K562 (cell line): ENCODE measurements around the gene SPI1. TPM values are rescaled to one million over a fixed set of nuclear protein-coding genes. Genes with fewer than 3 reads are reported as not detected.

ENCODE experiments used
- CBX3 ChIP-seq, 2 experiments: IDR thresholded peaks; 1 replicate in 1 of 2; 2 replicates in 1 of 2; pipeline ENCODE4 v1.6.1; 2012; ENCODE audit warnings: inconsistent platforms in 2 of 2, low read length in 2 of 2, borderline replicate concordance in 1 of 2, control low read depth in 1 of 2
- CUX1 ChIP-seq: fragments of 200-800 bp; sonication (Bioruptor generic); IDR thresholded peaks from 2 replicates; pipeline ENCODE4 v1.6.1; 2016; ENCODE audit warnings: missing genetic modification characterization, missing compliant biosample characterization
- FOXM1 ChIP-seq, 2 experiments: fragments of 450-650 bp in 1 of 2; sonication (generic) in 1 of 2; formaldehyde crosslinking in 1 of 2; IDR thresholded peaks; 2 replicates each; pipeline versions ENCODE4 v1.6.1 to v1.9.0; 2017 to 2022; ENCODE audit warnings: low read depth in 2 of 2, mild to moderate bottlenecking in 2 of 2, missing genetic modification reagents in 1 of 2, moderate library complexity in 1 of 2
- MNT ChIP-seq, 2 experiments: fragments of 450-650 bp; conservative IDR thresholded peaks; 2 replicates each; pipeline ENCODE4 v1.6.1; 2017; ENCODE audit warnings: mild to moderate bottlenecking in 2 of 2, moderate library complexity in 2 of 2
- NR4A1 ChIP-seq, 2 experiments: fragments of 250-450 bp in 1 of 2; fragments of 450-650 bp in 1 of 2; sonication (Bioruptor Pico) in 1 of 2; IDR thresholded peaks; 2 replicates each; pipeline versions ENCODE4 v1.4.0 to v1.6.1; 2016 to 2020; ENCODE audit warnings: mild to moderate bottlenecking in 2 of 2, missing compliant biosample characterization in 1 of 2, missing genetic modification characterization in 1 of 2, moderate library complexity in 1 of 2
- SAP30 ChIP-seq: fragments of 200-600 bp; sonication (generic); IDR thresholded peaks from 2 replicates; pipeline ENCODE4 v1.6.1; 2012; ENCODE audit warnings: borderline replicate concordance, low read depth, mild to moderate bottlenecking, moderate library complexity, low read length, control low read depth, inconsistent platforms; ENCODE audit not compliant: insufficient read depth, poor library complexity, severe bottlenecking
- SNRNP70 ChIP-seq: fragments of 200-400 bp; formaldehyde crosslinking; optimal IDR thresholded peaks from 2 replicates; pipeline ENCODE3; 2017; ENCODE audit warnings: low read depth, low read length
- SRF ChIP-seq, 2 experiments: fragments of 250-450, 450-650 bp in 1 of 2; sonication (Bioruptor Pico) in 1 of 2; sonication (generic) in 1 of 2; formaldehyde crosslinking; IDR thresholded peaks; 2 replicates each; pipeline versions ENCODE4 v1.5.0 to v1.5.1; 2020 to 2022; ENCODE audit warnings: mild to moderate bottlenecking in 1 of 2, missing genetic modification reagents in 1 of 2
- TRIM24 ChIP-seq, 2 experiments: fragments of 450-650 bp; IDR thresholded peaks; 2 replicates each; pipeline ENCODE4 v1.6.1; 2016
- TRIM25 ChIP-seq: fragments of 450-650 bp; IDR thresholded peaks from 2 replicates; pipeline ENCODE4 v1.7.0; 2016; ENCODE audit warnings: borderline replicate concordance
- ZNF232 ChIP-seq: sonication (generic); formaldehyde crosslinking; IDR thresholded peaks from 2 replicates; pipeline ENCODE4 v1.8.0; 2022; ENCODE audit warnings: mild to moderate bottlenecking, missing genetic modification reagents
- polyA plus RNA-seq, 8 experiments: library from polyadenylated mRNA; depleted of rRNA in 4 of 8; stranded (reverse) in 5 of 8; unstranded in 3 of 8; fragments of >200 nt; fragmentation: Nextera tagmentation in 2 of 8; fragmentation: Illumina TruSeq in 1 of 8; extraction: Ambion mirVana in 2 of 8; extraction: Trizol in 1 of 8; gene quantifications; 2 replicates each; pipeline versions ENCODE4 v1.2.1 to v1.2.3, GENCODE V29; 2011 to 2014; ENCODE audit warnings: inconsistent platforms in 1 of 8, missing spikeins in 1 of 8
- total RNA-seq, 7 experiments: library from RNA; depleted of rRNA in 6 of 7; stranded (reverse); fragments of >200 nt in 6 of 7; fragmentation: Illumina TruSeq in 2 of 7; extraction: Trizol in 2 of 7; gene quantifications; 2 replicates each; pipeline versions ENCODE4 v1.2.1 to v1.2.3, GENCODE V29; 2011 to 2021; ENCODE audit warnings: low replicate concordance in 1 of 7
- TF ChIP-seq, protein P1 (sequence below), 2 experiments: IDR thresholded peaks in 1 of 2; conservative IDR thresholded peaks in 1 of 2; 2 replicates each; pipeline ENCODE4 v1.6.1; 2016; ENCODE audit warnings: low read depth in 2 of 2, mild to moderate bottlenecking in 1 of 2, missing compliant biosample characterization in 1 of 2, missing genetic modification characterization in 1 of 2, moderate library complexity in 1 of 2

Gene SPI1
- total and polyA plus RNA-seq, 9 of the 15 experiments (the other 6 are each of a cell fraction or from before 2014, with no cell fraction given): 0.10 to 33.7 (median 10.3) TPM

DNA sequence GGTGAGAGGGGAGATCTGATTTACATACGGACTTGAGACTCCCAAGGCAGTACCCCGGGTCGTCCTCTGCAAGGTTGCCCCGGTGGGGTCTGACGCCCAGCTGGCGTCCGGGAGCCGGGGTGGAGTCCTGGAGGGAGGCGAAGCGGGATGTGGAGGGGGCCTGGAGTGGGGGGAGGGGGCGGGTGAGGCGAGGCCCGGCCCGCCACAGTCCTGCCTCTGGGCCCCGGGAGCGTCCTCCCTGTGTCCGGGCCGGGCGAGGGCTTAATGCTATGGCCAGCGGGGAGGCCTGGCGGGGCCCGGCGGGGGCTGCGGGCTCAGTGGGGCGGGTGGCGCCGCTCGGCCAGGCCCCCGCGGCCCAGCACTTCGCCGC, 23.4 kb downstream of the SPI1 start (continued):
- TF ChIP-seq SNRNP70 (no peak), CUX1 (CRISPR knock-in tag) (no peak), SRF (CRISPR knock-in tag; IDR thresholded peaks at IDR 0.05) (no peak), MNT (conservative IDR thresholded peaks at IDR 0.05) (no peak), SAP30 (no peak), TRIM24 (IDR thresholded peaks at IDR 0.05) (no peak), NR4A1 (CRISPR knock-in tag; IDR thresholded peaks at IDR 0.05) (no peak), NR4A1 (tag; IDR thresholded peaks at IDR 0.05) (no peak), TRIM25 (no peak), ZNF232 (CRISPR knock-in tag) (no peak), FOXM1 (IDR thresholded peaks at IDR 0.05; ENCODE audit: low read depth) (no peak), FOXM1 (CRISPR knock-in tag; IDR thresholded peaks at IDR 0.05; ENCODE audit: low read depth) (no peak), CBX3 (IDR thresholded peaks at IDR 0.05; ENCODE audit: borderline replicate concordance in 1 of 2, low read length in 2 of 2) (no peak)
- TF ChIP-seq, protein P1, sequence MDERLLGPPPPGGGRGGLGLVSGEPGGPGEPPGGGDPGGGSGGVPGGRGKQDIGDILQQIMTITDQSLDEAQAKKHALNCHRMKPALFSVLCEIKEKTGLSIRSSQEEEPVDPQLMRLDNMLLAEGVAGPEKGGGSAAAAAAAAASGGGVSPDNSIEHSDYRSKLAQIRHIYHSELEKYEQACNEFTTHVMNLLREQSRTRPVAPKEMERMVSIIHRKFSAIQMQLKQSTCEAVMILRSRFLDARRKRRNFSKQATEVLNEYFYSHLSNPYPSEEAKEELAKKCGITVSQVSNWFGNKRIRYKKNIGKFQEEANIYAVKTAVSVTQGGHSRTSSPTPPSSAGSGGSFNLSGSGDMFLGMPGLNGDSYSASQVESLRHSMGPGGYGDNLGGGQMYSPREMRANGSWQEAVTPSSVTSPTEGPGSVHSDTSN (CRISPR knock-in tag; IDR thresholded peaks at IDR 0.05; ENCODE audit: low read depth): no peak
- TF ChIP-seq, protein P1 (tag; conservative IDR thresholded peaks at IDR 0.05; ENCODE audit: low read depth): no peak
